DMS114 treated with DMSO at 0.1 percent for 48 hours (cell line): ENCODE measurements around the gene MUC12.

Experiments used
- DNase-seq: peaks from one replicate; lab custom pipeline; 2025; ENCODE audit not compliant: unreplicated experiment; lab: John Stamatoyannopoulos, UW

Gene MUC12

DNA sequence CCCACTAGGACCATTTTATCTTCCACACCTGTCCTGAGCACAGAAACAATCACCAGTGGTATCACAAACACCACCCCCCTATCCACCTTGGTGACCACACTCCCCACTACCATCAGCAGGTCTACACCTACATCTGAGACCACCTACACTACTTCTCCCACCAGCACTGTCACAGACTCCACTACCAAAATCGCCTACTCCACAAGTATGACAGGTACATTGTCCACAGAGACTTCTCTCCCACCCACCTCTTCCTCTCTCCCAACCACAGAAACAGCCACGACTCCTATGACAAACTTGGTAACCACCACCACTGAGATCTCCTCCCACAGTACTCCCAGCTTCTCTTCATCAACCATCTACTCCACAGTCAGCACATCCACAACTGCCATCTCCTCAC lies 16.7 kb upstream of the MUC12 start:
- DNase-seq = no peak

DNA sequence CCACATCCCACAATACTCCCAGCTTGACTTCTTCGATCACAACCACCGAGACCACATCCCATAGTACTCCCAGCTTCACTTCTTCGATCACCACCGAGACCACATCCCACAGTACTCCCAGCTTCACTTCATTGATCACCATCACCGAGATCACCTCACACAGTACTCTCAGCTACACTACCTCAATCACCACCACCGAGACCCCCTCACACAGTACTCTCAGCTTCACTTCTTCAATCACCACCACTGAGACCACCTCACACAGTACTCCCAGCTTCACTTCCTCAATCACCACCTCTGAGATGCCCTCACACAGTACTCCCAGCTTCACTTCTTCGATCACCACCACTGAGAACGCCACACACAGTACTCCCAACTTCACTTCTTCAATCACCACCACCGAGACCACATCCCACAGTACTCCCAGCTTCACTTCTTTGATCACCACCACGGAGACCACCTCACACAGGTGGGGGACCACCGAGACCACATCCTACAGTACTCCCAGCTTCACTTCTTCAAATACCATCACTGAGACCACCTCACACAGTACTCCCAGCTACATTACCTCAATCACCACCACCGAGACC lies 11.4 kb upstream of the MUC12 start:
- DNase-seq = no peak

DNA sequence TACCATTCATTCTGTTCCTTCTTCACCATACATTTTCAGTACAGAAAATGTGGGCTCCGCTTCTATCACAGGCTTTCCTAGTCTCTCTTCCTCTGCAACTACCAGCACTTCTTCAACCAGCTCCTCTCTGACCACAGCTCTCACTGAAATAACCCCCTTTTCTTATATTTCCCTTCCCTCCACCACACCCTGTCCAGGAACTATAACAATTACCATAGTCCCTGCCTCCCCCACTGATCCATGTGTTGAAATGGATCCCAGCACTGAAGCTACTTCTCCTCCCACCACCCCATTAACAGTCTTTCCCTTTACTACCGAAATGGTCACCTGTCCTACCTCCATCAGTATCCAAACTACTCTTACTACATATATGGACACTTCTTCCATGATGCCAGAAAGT lies 9.5 kb upstream of the MUC12 start:
- no peak for DNase-seq

DNA sequence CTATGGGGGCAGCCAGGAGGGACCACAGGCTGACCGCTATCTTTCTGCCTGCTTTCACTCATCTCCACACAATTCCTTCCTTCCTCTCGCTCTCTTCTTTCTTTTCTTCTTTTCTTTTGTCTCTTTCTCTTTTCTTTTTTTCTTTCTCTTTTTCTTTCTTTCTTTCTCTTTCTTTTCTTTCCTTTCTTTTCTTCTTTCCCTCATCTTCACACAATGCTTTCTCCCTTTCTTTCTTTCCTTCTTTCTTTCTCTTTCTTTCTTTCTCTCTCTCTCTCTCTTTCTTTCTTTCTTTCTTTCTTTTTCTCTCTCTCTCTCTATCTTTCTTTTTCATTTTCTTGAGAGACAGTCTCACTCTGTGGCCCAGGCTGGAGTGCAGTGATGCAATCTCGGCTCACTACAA lies 6.8 kb upstream of the MUC12 start:
- no peak for DNase-seq

DNA sequence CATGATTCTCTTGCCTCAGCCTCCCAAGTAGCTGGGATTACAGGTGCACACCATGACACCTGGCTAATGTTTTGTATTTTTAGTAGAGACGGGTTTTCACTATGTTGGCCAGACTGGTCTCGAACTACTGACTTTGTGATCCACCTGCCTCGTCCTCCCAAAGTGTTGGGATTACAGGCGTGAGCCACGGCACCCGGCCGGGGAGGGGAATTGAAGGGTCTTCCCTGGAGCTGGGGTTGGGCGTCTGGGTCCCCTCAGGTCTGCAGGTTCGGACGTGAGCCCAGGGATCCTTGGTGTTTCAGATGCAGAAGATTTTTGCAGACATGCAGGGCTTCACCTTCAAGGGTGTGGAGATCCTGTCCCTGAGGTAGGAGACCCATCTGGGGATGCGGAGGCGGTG lies 6.0 kb upstream of the MUC12 start:
- no peak for DNase-seq

DNA sequence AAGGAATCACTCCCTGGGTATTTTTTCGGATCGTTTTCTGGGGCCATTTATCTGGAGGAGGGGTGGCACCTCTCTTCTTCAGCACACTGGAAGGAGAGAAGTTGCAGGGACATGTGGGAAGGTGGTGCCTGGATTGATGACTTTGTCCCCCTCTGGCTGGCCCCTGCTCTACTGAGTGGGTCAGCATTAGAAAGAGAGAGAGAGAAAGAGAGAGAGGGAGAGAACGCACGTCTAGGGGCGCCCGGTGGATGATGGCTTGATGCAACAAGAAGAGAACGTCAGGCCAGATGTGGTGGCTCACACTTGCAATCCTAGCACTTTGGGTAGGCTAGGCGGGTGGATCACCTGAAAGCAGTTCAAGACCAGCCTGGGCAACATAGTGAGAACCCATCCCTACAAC lies 5.5 kb upstream of the MUC12 start:
- DNase-seq = no peak

DNA sequence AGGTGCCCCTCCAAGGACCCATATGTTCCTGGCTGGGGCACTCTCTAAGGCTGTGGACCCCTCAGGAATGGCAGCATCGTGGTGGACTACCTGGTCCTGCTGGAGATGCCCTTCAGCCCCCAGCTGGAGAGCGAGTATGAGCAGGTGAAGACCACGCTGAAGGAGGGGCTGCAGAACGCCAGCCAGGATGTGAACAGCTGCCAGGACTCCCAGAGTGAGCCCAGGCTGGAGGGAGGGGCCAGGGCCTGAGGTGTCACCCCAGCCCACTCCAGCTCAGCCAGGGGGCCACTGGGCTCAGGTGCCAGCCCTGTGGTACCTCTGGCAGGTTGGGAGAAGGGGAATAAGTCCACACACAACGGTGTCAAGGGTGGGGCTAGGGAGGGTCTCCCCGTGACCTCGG lies 4.7 kb upstream of the MUC12 start:
- DNase-seq = no peak

DNA sequence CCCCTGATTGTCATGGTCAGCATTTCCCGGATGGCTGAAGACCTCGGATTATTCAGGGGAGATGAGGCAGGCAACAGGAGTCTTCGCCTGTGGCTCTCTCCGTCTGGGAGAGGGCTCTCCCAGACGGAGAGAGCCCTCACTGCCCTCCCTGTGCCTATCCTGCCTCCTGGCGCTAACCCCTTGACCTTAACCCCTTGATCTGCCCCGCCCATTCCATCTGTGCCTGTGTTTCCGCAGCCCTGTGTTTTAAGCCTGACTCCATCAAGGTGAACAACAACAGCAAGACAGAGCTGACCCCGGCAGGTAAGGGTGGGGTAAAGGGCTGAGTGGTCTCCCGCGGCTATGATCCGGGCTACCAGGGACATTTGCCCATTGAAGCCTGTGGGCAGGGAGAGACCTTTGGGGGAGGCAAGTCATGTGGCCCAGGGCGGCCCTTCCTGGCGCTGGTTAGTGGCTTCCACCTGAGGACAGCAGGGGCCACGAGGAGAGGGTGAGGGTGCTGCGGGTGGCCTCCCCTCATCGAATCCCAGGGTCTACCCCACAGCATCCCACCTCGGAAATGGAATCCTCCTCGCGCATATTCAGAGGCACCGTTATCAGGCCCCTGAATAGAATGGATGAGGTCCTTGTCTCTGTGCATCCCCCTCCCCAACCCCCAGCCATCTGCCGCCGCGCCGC lies 4.2 kb upstream of the MUC12 start:
- no peak for DNase-seq

DNA sequence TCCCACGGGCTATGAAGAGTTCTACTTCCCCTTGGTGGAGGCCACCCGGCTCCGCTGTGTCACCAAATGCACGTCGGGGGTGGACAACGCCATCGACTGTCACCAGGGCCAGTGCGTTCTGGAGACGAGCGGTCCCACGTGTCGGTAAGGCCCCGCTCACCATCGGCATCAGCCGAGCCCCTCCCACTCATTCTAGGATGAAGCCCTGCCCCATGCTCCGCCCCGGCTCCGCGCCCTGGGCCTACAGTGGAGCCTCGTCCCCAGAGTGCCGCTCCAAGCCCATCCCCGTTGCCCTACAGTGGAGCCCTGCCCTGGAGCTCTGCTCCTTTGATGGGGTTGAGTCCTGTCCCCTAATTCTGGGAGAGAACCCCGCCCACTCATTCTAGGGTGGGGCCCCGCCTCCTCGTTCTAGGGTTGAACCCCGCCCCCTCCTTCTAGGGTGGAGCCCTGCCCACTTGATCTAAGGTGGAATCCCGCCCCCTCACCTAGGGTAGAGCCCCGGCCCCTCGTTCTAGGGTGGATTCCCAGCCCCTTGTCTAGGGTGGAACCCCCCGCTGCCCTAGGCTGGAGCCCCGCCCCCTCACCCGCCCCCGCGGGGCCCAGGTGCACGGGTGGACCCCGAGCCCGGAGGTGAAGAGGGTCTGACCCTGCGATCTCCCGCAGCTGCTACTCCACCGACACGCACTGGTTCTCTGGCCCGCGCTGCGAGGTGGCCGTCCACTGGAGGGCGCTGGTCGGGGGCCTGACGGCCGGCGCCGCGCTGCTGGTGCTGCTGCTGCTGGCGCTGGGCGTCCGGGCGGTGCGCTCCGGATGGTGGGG lies 3.4 kb upstream of the MUC12 start:
- no peak for DNase-seq

DNA sequence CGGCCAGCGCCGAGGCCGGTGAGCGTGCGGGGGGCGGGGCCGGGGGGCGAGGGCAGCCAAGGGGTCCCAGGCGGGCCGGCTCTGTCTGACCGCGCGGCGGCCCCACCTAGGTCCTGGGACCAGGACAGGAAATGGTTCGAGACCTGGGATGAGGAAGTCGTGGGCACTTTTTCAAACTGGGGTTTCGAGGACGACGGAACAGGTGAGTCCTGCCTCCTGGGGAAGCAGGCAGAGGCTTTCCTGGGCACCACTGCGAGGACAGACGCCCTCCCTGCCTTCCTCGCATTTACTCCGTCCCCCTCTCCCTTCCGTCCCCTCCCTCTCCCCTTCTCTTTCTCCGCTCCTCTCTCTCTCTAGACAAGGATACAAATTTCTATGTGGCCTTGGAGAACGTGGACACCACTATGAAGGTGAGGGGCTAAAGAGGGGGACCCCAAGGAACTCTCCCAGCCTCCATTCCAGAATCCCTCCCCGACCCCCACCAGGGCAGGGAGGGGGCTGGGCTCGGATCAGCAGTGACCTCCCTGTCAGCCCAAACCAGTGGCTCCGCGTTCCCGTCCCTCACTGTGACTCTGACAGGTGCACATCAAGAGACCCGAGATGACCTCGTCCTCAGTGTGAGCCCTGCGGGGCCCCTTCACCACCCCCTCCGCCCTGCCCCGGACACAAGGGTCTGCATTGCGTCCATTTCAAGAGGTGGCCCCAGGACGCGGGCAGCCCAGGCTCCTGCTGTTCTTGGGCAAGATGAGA lies 2.6 kb upstream of the MUC12 start:
- no peak for DNase-seq

DNA sequence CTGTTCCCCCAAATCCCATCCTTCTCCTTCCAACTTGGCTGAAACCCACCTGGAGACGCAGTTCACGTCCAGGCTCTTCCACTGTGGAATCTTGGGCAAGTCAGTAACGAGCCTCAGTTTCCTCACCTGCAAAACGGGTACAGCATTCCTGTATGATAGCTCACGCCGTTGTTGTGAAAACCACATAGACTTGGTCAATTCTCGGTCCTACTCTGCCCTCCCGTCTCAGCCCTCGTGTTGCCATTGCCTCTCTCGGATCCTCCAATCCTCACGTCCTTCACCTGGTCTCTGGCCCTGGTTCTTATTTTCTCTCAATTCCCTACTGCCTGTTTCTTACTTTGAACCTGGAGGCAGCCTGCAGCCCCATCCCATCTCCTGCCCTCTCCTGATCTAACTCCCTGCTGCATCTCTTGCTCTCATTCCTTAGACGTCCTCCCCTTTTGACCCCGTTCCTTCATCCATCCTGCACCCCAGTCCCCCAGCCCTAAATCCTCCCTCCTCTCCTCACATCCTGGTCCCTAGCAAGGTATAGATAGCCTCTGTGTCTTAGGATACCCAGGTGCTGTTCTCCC lies 2.0 kb upstream of the MUC12 start:
- DNase-seq = no peak

DNA sequence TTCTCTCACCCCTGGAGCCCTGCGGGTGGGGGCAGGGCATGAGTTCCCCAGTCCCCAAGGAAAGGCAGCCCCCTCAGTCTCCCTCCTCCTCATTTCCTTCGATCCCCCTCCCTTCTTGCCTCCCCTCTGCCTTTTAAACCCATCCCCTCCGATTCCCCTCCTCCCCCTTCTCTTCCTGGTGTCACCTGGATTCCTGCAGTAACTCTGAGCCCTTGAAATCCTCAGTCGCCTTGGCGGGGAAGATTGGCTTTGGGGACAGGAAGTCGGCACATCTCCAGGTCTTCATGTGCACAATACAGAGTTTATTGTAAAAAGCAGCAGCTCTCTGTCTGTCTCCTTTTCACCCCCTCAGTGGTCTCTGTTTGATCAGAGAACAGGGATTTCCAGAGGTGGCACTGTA lies 1.3 kb upstream of the MUC12 start:
- no peak for DNase-seq

DNA sequence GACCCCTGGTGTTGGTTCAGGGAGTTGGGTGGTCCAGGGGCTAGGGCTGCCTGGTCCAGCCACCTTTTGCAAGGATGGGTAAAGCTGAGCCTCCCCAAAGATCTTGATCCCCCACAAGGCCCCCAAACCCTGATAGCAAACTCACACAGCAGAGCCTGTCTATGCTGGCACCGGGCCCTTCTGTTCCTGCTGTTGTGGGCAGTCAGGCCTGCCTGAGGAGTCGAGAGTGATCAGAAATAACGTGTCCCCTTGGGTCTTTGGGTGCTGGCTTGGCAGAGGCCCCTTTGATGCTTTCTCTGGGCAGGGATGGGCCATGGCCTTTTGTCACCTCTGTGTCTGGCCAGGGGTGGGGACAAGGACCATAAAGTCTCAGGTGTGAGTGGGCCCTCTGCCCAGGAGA lies 715 bp upstream of the MUC12 start:
- DNase-seq = no peak

DNA sequence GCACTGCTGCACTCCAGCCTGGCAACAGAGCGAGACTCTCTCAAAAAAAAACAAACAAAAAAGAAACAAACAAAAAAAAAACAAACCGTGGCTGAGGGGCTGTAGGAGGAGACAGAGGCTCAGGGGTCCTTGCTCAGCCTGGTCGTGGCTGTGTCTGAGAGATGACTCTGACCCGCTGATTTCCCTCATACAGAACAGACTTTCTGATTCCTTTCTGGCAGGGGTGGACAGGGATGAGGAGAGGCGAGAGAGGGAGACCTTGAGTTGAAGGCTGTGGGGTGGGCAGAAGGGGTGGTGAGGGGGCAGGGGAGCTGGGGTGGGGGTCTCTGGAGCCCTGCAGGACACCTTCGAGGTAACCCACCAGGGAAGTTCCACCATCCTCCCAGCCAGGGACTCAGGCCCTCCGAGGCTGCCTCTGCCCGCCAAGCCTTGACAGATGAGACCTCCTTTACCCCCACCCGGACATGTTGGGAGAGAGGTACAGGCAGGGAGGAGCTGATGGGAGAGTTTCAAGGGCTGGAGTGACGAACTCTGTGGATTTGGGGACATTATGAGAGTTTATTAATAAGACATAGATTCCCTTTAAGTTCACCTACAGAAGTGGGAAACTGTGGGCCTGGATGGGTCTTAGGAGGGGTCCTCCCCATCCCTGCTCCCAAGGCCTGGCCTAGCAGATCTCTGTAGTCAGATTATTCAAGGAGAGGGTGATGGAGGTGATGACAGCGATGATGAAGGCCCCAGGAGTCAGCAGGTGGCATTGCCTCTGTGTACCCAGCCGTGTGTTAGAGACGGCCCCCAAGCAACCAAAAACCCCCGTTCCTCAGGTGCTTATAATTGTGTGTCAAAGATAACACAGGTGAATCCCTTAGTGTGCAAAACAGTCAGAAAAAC lies 2.0 kb downstream of the MUC12 start:
- no peak for DNase-seq

DNA sequence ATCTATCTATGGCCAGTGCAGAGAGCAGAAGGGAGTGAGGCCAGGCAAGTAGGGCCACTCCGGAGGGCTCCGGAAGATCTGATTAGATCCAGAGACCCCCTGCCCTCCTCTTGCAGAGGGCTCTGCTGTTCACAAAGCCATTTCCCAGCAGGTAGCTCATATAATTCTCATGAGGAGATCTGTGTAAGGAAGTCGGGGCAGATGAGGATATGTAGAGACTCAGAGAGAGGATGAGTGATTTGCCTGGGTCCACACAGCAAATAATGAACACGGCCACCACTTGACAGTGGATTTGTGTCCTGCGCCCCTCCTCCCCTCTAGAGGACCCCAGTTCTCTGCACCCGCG lies 2.6 kb downstream of the MUC12 start:
- DNase-seq = no peak

DNA sequence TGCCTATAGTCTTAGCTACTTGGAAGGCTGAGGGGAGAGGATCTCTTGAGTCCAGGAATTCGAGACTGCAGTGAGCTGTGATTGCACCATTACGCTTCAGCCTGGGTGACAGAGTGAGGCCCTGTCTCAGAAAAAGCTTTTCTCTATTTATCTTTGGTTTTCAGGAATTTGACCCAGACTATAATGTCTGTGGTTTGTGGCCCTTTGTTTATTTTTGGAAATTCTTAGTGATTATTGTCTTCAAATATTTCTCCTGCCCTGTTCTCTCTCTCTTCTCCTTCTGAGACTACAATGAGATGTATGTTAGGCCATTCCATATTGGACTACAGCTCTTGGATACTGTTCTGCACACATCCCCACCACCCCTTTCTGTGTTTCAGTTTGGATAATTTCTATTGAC lies 4.7 kb downstream of the MUC12 start:
- DNase-seq = no peak

DNA sequence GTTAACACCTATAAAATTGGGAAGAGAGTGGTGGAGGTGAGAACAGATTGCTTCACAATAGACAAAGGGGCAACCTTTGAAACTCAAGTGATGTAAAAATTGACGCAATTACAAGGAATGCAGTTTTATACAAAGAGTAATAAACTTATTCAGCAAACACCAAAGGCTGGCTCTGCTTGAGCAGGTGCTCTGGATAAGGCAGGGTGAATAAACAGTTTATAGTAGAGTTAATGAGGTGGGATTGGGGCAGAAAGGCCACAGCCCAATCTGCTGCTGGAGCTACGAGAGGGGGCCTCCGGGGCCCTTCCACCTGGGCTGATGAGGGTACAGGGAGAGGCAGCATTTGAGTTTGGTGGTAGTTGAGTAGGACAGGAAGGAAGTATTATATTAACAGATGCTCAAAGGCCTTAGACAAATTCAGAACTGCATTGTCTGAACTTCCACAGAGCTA lies 6.0 kb downstream of the MUC12 start:
- no peak for DNase-seq

DNA sequence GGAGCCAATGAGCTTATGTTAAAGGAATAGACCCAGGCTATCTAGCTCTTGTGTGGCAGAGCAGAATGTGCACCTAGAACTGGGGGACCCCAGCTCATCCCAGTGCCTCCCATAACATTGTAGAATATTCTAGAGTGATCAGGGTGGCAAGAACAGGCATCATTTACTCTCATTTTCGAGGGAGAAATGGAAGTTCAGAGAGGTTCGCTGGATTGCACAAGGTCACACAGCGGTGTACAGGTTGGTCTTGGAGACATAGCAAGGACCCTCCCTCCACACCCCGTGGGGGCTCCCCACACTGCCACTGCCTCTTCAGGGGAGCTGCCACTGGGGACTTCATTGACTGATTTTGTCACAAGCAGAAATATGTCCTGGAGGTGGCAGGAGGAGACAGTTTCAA lies 8.9 kb downstream of the MUC12 start:
- DNase-seq = no peak

DNA sequence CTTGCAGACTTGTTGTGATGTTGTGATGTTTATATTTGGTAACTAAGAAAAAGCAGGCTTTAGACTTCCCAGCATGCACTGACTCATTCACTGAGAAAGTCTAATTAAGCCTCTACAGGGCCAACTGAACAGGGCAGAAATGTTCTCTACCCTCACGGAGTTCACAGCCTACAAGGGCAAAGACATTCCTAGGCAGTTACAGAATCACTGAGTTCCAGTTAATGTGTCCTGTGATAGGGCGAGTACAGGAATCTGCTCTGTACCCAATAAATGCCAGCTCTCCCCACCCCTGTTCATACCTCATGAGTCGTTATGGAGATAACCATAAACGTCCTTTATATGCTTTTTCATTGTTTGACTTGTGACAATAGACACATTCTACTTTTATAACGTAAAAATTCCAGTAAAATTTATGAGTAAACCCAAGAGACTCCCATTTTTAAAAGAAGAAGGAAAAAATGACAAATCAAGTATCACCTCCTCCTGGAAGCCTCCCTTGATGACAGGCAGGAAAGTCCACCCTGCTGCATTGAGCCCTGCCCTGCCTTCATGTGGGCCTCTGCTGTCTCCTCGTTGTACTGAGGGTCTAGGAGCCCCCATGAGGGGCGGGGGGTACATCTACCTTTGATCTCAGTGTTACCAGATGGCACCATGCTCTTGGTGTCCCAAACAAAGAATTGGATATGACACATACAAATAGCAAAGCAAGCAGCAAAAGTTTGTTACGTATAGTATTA lies 14.3 kb downstream of the MUC12 start:
- DNase-seq = no peak
